CD4-positive, alpha-beta T cell treated with Interleukin-6 at 100 ng/mL for 8 hours (primary cell): ENCODE data around the gene CHCHD3.

Source experiments
- DNase-seq: peaks from one replicate; pipeline ENCODE4 v3.0.0-alpha.2; 2020; ENCODE audit warnings: mixed read lengths, low spot score

The CHCHD3 gene

GRCh38 chr7:132865366-132866143 lies 216.3 kb downstream of the CHCHD3 start:
- DNase-seq = no peak

- no peak for DNase-seq
Observed at GRCh38 chr7:132861940-132862554, 219.8 kb downstream of the CHCHD3 start.

GRCh38 chr7:132861424-132861823 lies 220.5 kb downstream of the CHCHD3 start:
- no peak for DNase-seq

GRCh38 chr7:132859199-132859598 lies 222.7 kb downstream of the CHCHD3 start:
- no peak for DNase-seq

- no peak for DNase-seq
Observed at GRCh38 chr7:132858760-132859159, 223.1 kb downstream of the CHCHD3 start.

GRCh38 chr7:132858251-132858650 lies 223.6 kb downstream of the CHCHD3 start:
- DNase-seq = no peak

GRCh38 chr7:132857703-132858102 lies 224.2 kb downstream of the CHCHD3 start:
- no peak for DNase-seq

GRCh38 chr7:132857031-132857430 lies 224.9 kb downstream of the CHCHD3 start:
- no peak for DNase-seq

- no peak for DNase-seq
Observed at GRCh38 chr7:132856416-132856815, 225.5 kb downstream of the CHCHD3 start.

GRCh38 chr7:132855901-132856300 lies 226.0 kb downstream of the CHCHD3 start:
- no peak for DNase-seq

- DNase-seq = no peak
Observed at GRCh38 chr7:132854238-132854637, 227.7 kb downstream of the CHCHD3 start.

GRCh38 chr7:132847376-132847775 lies 234.5 kb downstream of the CHCHD3 start:
- DNase-seq = no peak

GRCh38 chr7:132846086-132846485 lies 235.8 kb downstream of the CHCHD3 start:
- no peak for DNase-seq

- DNase-seq = no peak
Observed at GRCh38 chr7:132842478-132842877, 239.4 kb downstream of the CHCHD3 start.

- no peak for DNase-seq
Observed at GRCh38 chr7:132840199-132840598, 241.7 kb downstream of the CHCHD3 start.

GRCh38 chr7:132838313-132838712 lies 243.6 kb downstream of the CHCHD3 start:
- DNase-seq = no peak

GRCh38 chr7:132837529-132837928 lies 244.4 kb downstream of the CHCHD3 start:
- DNase-seq = no peak

- DNase-seq = no peak
Observed at GRCh38 chr7:132836746-132837145, 245.1 kb downstream of the CHCHD3 start.

- no peak for DNase-seq
Observed at GRCh38 chr7:132830941-132831340, 250.9 kb downstream of the CHCHD3 start.

GRCh38 chr7:132828502-132828901 lies 253.4 kb downstream of the CHCHD3 start:
- no peak for DNase-seq

GRCh38 chr7:132825932-132826835 lies 255.7 kb downstream of the CHCHD3 start:
- no peak for DNase-seq

- DNase-seq = no peak
Observed at GRCh38 chr7:132825222-132825621, 256.7 kb downstream of the CHCHD3 start.

- no peak for DNase-seq
Observed at GRCh38 chr7:132819648-132820047, 262.2 kb downstream of the CHCHD3 start.
